GM18519 (cell line): ENCODE measurements around the gene HEXIM1.
"Not testable (repeated sequence)": the region's sequence is repeated elsewhere in the genome, so short reads cannot be mapped to it uniquely, and the experiment has no call there.

Experiments
- ATAC-seq: cut with Tn5 transposase; IDR thresholded peaks from one replicate; pipeline ENCODE4 v1.9.1; 2021; ENCODE audit warnings: mild to moderate bottlenecking, moderate library complexity; ENCODE audit not compliant: unreplicated experiment, low FRiP score

Gene HEXIM1

DNA sequence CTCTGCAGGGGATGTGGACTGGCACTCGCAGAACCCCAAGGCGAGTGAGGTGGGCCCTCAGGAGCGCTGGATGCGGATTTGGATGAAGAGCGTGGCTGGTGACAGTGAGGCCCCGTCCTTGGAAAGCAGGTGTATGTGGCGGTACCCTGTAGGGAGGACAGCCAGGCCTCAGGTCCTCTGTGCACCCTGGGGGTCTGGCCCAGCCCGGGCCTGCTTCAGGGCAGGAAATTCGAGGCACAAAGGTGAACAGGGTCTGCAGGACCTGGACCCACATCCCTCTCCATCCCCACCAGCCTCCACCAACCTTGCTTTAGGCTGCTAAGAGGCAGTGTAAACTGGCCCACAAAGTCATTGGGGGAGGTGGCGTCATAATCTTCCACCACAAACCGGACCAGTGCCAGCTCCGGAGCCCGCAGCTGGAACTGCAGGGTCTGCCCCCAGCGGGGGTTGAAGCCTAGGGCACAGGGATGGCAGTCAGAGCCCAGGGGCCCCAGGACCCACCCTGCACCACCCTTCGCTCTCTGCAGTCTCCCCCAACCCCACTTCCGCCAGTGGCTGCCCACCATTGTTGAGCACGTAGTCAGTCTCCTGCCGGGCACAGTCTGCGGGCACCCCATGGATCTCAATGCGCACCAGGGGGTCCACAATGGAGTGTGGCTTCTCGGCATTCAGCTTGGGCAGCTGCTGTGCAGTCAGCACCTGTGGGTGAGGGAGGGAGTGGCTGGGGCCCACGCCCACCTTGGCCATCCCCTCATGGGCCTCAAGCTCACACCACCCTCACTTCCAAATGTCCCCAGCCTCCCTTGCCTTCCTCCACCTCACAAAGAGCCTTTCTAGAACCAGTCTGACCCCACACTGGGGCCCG is 35.5 kb upstream of the HEXIM1 start:
- no peak for ATAC-seq

DNA sequence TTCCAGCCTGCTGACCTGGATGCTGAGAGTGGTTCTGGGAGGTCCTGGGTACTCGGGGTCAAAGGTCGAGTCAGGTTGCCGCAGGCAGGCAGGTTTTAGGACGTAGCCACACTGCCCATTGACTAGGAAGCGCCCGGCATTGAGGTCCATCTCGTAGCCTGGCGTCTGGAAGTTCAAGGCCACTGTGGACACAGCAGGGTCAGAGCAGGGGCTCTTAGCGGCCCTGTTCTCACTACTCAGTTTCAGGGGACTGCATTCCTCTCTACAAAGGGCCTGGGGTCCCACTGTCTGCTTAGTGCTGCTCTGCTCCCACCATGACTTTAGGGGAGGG is 34.9 kb upstream of the HEXIM1 start:
- no peak for ATAC-seq

DNA sequence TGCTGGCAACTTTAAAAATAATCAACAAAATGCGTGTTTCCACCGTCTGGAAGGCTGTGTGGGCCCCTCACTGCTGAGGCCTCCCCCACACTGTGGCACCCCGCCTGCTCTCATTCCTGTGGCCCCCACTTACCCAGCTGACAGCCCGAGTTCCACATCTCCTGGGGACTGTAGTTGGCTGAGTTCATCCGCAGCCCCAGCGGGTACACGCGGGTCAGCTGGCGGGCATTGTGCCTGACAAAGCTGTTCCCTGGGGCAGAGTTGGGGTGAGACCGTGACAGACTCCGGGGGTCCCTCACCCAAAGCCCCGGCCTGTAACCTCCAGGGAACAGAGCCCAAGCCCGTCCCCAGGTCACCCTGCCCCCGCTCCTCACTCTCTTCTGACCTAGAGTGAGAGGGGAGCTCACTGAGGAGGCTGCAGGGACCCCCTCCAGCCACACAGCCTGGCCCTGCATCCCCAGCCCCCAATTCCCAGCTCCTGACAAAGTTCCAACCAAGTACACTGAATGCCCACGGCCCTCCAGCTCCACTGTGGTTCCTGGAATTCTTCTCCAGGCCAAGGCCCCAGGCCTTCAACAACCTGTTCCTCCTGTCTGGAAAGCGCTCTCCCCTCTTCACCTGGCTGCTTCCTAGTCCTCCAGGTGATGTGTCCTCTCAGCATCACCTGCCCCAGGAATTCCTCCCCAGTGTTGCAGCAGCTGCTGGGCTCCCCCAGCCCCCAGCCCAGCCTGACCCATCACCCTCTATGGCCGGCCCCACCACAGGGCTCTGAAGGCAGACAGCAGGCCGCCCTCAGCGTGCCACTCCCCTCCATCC is 34.0 kb upstream of the HEXIM1 start:
- ATAC-seq, result no peak

DNA sequence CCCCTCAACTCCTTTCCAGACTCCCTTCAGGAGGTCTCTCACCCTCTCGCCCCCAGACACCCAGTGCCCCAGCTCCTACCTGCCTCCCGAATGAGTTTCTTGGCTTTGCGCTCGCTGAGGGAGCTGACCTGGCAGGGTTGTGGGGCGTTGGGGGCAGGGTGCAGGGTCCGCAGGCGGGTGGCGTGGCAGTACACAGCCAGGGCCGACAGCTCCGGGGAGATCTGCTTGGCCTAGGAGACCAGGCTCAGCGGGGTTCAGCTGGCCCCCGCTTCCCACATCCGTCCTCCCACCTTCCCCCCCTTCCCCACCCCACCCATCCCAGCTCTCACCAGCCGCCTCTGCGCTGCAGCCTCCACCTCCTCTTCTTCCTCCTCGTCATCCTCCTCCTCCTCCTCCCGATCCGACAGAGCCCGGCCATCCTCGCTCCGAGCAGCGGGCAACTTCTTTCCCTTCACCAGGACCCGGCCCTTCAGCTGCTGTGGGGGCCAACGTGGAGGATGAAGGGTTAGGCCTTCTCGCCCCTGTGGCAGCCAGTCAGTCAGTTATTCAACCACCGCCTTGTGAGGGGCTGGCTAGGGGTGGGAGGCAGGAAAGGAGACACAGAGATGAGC is 33.2 kb upstream of the HEXIM1 start:
- no peak for ATAC-seq

DNA sequence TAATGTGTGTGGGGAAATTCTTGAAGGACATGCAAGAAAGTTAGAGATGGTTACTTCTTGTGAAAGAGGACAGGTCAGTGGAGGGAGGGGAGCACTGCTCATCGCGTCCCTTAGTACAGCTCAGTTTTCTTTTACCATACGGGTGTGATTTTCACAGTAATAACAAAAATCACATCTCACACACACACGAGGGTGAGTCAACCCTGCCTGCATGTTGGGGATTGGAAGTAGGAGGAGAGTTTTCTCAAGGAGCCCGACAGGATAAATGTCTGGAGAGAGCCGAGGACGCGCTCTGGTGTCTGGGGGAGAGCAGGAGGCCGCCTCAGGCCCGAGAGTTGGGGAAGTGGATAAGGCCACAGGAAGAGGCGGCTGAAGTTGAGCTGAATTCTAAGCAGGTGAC is 32.4 kb upstream of the HEXIM1 start:
- no peak for ATAC-seq

DNA sequence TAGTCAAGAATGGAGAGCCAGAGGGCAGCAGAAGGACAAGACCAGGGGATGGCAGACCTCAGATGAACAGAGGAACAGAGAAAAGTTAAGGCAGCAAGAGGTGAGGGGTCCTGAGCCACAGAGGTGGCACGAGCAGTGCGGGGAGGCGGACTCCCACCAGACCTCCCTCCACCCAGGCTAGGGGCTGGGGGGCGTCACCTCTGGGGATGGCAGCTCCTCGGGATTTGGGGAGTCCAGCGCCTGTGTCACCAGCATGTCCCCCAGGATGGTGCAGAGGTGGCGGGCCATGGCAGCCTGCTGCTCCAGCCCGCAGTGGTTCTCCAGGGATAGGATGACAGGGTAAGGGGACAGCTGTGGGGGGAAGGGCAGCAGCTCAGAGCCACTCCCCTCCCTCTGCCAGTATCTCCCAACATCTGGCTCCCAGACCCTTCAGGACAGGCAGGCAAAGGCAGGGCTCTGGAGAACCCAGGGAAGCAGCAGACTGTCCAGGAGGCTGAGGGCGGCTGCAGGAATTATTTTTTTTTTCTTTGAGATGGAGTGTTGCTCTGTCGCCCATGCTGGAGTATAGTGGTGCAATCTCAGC is 31.8 kb upstream of the HEXIM1 start:
- no peak for ATAC-seq

DNA sequence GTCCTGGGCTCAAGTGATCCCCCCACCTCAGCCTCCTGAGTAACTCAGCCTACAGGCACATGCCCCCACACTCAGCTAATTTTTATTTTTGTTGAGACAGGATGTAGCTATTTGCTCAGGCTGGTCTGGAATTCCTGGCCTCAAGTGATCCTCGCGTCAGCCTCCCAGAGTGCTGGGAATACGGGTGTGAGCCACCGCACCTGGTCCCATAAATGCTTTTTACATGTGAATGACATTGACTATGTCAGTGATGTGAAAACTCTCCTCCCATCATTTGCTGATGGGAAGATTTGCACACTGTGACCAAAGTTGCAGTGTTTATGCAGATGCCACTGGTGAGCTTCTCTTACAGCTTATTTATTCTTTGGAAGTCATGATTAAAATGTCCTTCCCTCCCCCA is 30.9 kb upstream of the HEXIM1 start:
- ATAC-seq, result no peak

DNA sequence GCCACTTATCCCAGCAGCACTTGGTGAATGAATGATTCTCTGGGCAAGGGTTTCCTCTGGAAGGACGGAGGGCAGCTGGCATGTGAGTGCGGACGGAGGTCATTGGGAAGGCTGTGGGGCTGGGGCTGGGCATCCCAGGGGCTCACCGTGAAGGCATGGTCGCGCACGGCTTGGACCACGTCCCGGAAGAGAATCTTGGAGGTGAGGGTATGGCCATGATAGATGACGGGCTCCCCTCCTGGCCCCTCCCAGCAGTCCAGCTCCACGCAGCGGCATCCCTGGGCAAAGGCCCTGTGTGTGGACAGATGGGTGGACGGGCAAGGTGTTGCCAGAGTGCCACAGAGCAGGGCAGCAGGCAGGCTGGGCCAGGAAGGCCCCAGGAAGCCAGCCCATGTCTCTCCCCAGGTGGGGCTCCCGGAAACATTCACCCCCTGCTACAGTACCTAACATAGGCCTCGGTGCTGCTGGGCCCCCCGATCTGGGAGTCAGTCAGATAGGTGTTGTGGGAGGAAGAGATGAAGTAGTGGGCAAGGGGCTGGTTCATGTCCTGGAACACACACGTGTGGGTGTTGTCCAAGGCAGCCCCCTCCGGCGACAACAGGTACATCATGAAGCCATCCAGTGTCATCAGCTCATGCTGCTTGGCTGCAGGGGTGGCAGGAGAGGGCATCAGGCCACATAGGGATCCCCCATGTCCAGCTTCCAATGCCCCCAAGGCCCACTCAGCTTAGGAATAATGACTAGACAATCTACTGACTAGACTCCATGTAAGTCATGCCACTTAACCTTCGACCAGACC is 30.2 kb upstream of the HEXIM1 start:
- no peak for ATAC-seq

DNA sequence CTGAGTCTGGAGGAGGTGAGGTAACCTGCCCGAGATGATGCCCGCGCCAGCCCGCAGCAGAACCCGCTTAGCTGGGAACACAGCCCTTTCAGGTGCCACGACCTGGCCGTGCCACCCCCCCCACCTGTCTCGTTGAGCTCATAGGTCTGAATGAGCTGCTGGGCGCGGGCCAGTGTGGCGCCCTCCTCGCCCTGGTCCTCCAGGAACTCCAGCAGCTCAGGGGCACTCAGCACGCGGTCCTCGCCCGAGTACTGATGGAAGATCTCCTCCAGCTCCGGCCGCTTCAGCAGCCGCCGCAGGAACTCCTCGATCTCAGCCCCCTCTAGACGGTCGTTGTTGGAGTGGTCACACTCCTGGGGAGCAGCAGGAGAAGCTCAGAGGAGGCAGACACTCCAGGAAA is 29.6 kb upstream of the HEXIM1 start:
- ATAC-seq, result no peak

DNA sequence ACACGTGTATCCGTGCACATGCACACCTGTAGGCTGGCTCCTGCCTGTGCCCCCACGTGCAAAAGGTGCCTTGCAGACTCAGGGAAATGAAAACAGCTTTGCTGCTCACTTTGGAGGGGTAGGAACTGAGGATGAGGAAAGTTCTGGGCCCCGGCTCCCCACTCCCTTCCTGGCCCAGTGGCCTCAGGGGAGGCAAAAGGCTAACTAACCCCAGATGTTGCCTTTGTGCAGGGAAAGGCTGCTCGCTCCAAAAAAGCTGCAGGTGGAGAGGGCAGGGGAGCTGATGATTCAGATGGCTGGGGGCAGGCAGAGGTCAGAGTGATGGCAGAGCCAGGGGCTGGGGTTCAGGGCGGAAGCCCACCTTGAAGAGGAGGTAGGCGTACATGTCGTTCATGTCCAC is 28.3 kb upstream of the HEXIM1 start:
- ATAC-seq, result no peak

DNA sequence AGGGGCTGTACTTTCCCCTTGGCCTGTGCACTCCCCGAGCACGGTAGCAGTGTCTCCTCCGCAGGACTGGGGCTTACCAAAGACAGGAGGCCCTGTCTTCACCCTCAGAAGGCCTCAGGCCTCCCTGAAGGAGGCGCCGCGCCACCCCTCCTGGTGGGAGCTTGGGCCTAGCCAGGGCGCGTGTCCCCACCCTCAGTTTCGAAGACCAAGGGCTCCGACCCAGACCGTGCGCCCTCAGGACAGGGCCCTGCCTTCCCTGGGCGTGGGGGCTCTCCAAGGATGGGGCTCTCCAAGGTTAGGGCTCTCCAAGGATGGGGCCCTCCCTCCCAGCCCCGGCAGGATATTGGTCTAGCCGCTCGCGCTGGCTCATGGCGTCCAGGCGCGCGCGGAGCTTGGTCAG is 27.7 kb upstream of the HEXIM1 start:
- no peak for ATAC-seq

DNA sequence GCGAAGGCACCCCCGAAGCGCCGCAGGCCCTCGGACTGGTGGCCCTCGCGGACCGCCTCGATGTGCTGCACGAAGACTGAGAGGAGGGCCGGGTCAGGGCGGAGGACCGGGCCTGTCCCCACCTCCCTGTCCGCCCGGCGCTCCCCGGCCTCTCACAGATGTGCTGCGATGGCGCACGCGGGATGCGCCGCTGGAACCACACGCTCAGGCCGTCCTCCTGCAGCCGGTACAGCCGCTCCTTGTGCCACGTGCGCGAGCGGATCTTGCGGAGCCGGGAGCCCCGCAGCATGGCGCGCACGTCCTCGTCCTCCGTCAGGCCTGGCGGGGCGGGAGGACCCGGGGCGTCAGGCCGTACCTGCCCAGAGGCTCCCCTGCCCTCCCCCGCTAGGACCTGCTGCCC is 27.2 kb upstream of the HEXIM1 start:
- ATAC-seq, result no peak

DNA sequence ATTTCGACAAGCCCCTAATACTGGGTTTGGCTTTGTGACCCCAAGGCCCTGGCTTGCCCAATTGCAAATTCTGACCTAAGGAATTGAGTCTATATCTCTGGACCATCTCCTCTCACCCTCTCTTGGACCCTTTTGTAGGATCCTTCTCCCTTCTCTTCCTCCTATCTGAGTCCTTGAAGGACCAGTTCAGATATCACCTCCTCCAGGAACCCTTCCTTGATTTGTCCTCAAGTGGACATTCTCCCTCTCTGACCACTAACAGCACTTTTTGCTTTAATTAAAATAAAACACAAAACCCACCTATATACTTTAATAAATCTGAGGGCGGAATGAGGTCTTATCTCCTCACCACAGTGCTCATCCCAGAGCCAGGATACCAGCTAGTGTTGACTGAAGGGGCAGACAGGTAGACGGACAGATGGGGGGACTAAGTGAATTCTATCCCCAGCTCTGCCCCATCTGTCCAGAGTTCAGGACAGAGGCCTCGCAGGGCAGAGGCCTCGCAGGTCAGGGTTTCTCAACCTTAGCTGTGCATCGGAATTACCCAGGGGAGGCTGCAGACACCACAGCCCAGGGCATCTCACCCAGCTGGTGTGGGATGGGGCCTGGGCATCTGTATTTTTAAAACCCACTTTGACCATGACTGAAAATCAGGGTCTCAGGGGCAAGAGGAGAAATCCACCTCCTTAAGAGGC is 25.1 kb upstream of the HEXIM1 start:
- ATAC-seq, result no peak

DNA sequence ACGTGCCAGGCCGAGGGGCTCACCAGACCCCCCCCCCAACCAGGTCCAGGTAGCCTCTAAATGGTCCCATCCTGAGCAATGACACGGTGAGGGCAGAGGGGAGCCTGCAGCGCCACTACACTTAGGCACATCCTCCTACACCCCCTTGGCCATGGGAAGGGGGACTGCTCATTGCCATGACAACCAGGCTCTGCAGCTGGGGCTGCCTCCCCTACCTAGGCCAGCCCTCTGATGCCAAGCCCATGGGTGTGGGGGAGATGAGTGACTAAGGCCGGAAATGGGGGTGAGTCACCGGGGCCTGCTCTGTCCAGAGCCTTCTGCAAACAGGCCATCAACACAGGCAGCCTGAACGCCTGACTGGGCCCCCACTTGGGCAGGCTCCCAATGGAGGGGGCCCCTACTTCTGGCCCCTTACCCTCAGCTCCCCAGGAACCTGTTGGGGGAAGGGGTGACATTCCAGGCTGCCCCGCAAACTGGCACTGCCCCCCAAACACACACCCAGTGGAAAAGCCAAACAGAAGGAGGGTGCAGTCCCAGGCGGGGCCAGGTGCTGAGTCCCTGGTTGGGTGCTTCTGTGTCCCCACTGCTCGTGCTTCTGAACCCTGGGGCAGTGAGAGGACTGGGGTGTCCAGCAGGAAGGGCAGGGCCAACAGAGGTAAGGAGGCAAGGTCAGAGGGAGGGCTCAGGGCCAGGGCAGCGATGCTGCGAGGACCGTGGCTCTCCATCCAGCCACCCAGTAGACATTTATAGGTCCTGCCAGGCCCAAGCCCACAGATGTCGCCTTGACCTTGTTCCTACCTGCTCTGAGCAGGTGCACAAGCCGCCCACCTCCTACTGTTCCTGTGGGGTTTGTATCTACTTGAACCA is 24.1 kb upstream of the HEXIM1 start:
- no peak for ATAC-seq

DNA sequence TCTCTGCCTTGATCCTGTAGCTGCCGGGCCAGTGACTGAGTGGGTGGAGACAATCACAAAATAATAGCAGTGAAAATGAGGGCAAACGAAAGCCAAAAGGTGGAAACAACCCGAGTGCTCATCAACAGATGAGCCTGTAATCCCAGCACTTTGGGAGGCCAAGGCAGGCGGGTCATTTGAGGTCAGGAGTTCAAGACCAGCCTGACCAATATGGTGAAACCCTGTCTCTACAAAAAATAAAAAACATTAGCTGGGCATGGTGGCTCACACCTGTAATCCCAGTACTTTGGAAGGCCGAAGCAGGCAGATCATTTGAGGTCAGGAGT is 23.5 kb upstream of the HEXIM1 start:
- ATAC-seq, result not testable (repeated sequence)

DNA sequence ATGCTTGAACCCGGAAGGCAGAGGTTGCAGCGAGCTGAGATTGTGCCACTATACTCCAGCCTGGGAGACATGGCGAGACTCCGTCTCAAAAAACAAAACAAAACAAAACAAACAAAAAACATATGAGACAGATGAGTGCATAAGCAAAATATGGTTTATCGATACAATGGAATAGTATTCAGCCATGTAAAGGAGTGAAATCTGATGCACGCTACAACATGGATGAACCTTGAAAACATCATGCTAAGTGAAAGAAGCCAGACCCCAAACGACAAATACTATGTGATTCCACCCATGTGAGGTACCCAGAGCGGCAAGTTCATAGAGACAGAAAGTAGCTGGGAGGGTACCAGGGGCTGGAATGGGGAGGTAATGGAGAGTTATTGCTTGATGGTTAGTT is 22.8 kb upstream of the HEXIM1 start:
- no peak for ATAC-seq

DNA sequence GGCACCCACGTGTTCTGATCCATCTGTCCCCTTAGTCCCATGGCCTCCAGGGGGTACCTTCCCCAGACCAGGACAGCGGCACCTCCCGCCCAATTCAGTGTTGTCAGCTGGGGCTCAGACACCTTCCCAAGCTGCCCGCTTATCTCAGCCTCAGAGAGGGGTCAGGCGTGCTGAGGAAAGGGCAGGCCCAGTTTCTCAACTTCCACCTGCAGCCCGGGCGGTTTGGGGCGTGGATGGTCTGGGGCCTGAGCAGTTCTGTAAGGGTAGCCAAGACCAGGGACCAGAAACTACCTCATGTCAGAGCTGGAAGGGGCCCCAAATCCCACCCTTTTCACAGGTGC is 21.1 kb upstream of the HEXIM1 start:
- ATAC-seq, result no peak

DNA sequence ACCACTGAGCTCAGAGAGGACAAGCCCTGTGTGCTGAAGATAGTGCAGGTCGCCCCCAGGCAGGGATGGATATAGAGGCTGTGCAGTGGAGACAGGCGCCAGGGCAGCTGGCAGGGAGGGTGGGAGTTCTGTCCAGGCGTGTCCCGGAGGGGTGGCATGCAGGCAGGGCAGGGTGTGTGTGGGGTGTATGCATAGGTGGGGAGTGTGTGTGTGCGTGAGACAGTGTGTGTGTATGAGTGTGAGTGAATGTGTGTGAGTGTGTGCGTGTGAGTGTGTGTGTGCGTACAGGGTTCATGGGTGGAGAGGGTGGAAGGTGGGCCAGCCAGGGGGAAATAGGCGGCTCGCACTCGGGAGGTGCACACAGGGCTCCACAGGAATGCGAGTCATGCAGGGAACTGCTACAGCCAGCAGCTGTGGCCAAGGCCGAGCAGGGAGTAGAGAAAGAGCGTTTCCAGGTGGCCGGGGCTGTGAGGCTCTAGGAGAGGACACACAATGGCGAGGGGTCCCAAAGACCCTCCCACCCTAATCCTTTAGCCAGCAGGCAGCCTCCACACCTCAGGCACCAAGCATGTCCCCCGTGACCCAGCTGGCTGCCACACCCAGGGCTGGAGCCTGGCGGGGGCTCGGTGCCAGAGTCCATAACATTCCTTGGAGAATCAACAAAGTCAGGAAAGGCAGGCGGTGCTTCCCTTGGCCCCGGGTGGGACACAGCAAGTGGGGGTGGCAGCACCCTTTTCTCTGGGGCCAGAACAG is 20.6 kb upstream of the HEXIM1 start:
- no peak for ATAC-seq
